Loucy (cell line): ENCODE data around the gene CUL3.
A peak's percentile ranks its signal among the peaks of the same experiment; 100 is the strongest.

Experiments used
- H2AFZ ChIP-seq: fragments of 200-600 bp; sonication (generic); 2 replicates; pipeline ENCODE4 v1.6.0; 2016; ENCODE audit warnings: antibody characterized with exemption, mild to moderate bottlenecking, low read length, moderate library complexity
- H3F3A ChIP-seq: fragments of 200-600 bp; 2 replicates; pipeline ENCODE4 v1.6.0; 2016; ENCODE audit warnings: antibody characterized with exemption, low read depth, mild to moderate bottlenecking
- H3K27me3 ChIP-seq: fragments of 200-600 bp; sonication (generic); 2 replicates; pipeline ENCODE4 v1.6.1; 2014; ENCODE audit warnings: low read length, mild to moderate bottlenecking; ENCODE audit not compliant: insufficient read depth, poor library complexity, severe bottlenecking
- H3K36me3 ChIP-seq: fragments of 200-600 bp; sonication (generic); 2 replicates; pipeline ENCODE4 v1.6.1; 2016; ENCODE audit warnings: low read length; ENCODE audit not compliant: insufficient read depth
- H3K4me1 ChIP-seq: fragments of 200-600 bp; sonication (generic); 2 replicates; pipeline ENCODE4 v1.5.1; 2014; ENCODE audit warnings: low read length, mild to moderate bottlenecking; ENCODE audit not compliant: insufficient read depth, poor library complexity, severe bottlenecking
- H3K4me2 ChIP-seq: fragments of 200-600 bp; sonication (generic); 2 replicates; pipeline ENCODE4 v1.6.0; 2014; ENCODE audit warnings: antibody characterized with exemption, low read length, low read depth, mild to moderate bottlenecking; ENCODE audit not compliant: poor library complexity, severe bottlenecking
- H3K4me3 ChIP-seq: fragments of 200-600 bp; sonication (generic); 2 replicates; pipeline ENCODE4 v1.5.1; 2014; ENCODE audit warnings: low read length, mild to moderate bottlenecking, mixed read lengths; ENCODE audit not compliant: poor library complexity, severe bottlenecking
- H3K79me2 ChIP-seq: fragments of 200-600 bp; sonication (generic); 2 replicates; pipeline ENCODE4 v1.6.1; 2014; ENCODE audit warnings: low read length; ENCODE audit not compliant: insufficient read depth
- H3K9ac ChIP-seq: fragments of 200-600 bp; sonication (generic); 2 replicates; pipeline ENCODE4 v1.6.0; 2014; ENCODE audit warnings: mild to moderate bottlenecking, low read depth, low read length, moderate library complexity; ENCODE audit not compliant: poor library complexity, severe bottlenecking
- H3K9me2 ChIP-seq: fragments of 200-600 bp; sonication (generic); replicated peaks from 2 replicates; pipeline ENCODE4 v1.6.1; 2016; ENCODE audit warnings: low read depth, low read length, mixed read lengths
- H3K9me3 ChIP-seq: fragments of 200-600 bp; sonication (generic); 2 replicates; pipeline ENCODE4 v1.6.1; 2014; ENCODE audit warnings: mild to moderate bottlenecking, antibody characterized with exemption, low read length, low read depth; ENCODE audit not compliant: insufficient read depth
- H4K20me1 ChIP-seq: fragments of 200-600 bp; sonication (generic); 2 replicates; pipeline ENCODE4 v1.6.0; 2014; ENCODE audit warnings: antibody characterized with exemption, low read length, mild to moderate bottlenecking; ENCODE audit not compliant: insufficient read depth, poor library complexity, severe bottlenecking
- CTCF ChIP-seq: fragments of 200-600 bp; sonication (generic); conservative IDR thresholded peaks from 2 replicates; pipeline ENCODE4 v1.5.1; 2014; ENCODE audit warnings: mild to moderate bottlenecking, antibody characterized with exemption, low read length
- EZH2phosphoT487 ChIP-seq: fragments of 200-600 bp; IDR thresholded peaks from 2 replicates; pipeline ENCODE4 v1.6.1; 2018; ENCODE audit warnings: antibody characterized with exemption, mild to moderate bottlenecking, moderate library complexity, borderline replicate concordance

The CUL3 gene

GRCh38 chr2:224626735-224627134, 41.6 kb upstream of the CUL3 start:
- Histone ChIP-seq H3K9ac (no peak overlapping the region), H3K9me2 (no peaks in the 10 kb centered on the region), H3K36me3 (no peaks in the 10 kb centered on the region), H4K20me1 (no peaks in the 10 kb centered on the region), H3K4me2 (no peak overlapping the region), H3K4me3 (no peak overlapping the region), H3K27me3 (no peaks in the 10 kb centered on the region), H3K4me1 (no peaks in the 10 kb centered on the region), H2AFZ (no peak overlapping the region), H3K79me2 (no peaks in the 10 kb centered on the region), H3K9me3 (no peaks in the 10 kb centered on the region), H3F3A (no peaks in the 10 kb centered on the region)
- TF ChIP-seq CTCF (no peak), EZH2phosphoT487 (no peak)

GRCh38 chr2:224613543-224614286, 28.6 kb upstream of the CUL3 start:
- Histone ChIP-seq H3F3A (no peaks in the 10 kb centered on the region), H4K20me1 (no peaks in the 10 kb centered on the region), H3K4me1 (no peaks in the 10 kb centered on the region), H3K4me2 (no peak overlapping the region), H3K9ac (no peak overlapping the region), H3K27me3 (no peaks in the 10 kb centered on the region), H2AFZ (no peak overlapping the region), H3K9me3 (no peaks in the 10 kb centered on the region), H3K36me3 (no peaks in the 10 kb centered on the region), H3K4me3 (no peak overlapping the region), H3K79me2 (no peaks in the 10 kb centered on the region), H3K9me2 (no peaks in the 10 kb centered on the region)
- TF ChIP-seq EZH2phosphoT487 (no peak), CTCF (no peak)

- no peaks in the 10 kb centered on the region for H3F3A ChIP-seq
Measured at GRCh38 chr2:224612578-224612977, 27.4 kb upstream of the CUL3 start.

More at GRCh38 chr2:224612578-224612977, 27.4 kb upstream of the CUL3 start:
- Histone ChIP-seq H4K20me1 (no peaks in the 10 kb centered on the region), H3K27me3 (no peaks in the 10 kb centered on the region), H3K4me1 (no peaks in the 10 kb centered on the region), H3K4me3 (no peak overlapping the region), H3K79me2 (no peaks in the 10 kb centered on the region), H3K4me2 (no peak overlapping the region), H3K36me3 (no peaks in the 10 kb centered on the region), H2AFZ (peak overlapping the region; percentile 48; the same call in 1 of the 2 replicates), H3K9ac (no peak overlapping the region), H3K9me2 (no peaks in the 10 kb centered on the region), H3K9me3 (no peaks in the 10 kb centered on the region)
- TF ChIP-seq CTCF (no peak), EZH2phosphoT487 (no peak)
